IPS-NIHi7 (cell line): Measurements from ENCODE around the gene MMEL1.
A peak's percentile ranks its signal among the peaks of the same experiment; 100 is the strongest.

ENCODE experiments used
- DNase-seq: peaks from one replicate; pipeline ENCODE4 v3.0.0; 2012; ENCODE audit warnings: mixed read lengths; ENCODE audit errors: extremely low spot score

MMEL1 gene

DNA sequence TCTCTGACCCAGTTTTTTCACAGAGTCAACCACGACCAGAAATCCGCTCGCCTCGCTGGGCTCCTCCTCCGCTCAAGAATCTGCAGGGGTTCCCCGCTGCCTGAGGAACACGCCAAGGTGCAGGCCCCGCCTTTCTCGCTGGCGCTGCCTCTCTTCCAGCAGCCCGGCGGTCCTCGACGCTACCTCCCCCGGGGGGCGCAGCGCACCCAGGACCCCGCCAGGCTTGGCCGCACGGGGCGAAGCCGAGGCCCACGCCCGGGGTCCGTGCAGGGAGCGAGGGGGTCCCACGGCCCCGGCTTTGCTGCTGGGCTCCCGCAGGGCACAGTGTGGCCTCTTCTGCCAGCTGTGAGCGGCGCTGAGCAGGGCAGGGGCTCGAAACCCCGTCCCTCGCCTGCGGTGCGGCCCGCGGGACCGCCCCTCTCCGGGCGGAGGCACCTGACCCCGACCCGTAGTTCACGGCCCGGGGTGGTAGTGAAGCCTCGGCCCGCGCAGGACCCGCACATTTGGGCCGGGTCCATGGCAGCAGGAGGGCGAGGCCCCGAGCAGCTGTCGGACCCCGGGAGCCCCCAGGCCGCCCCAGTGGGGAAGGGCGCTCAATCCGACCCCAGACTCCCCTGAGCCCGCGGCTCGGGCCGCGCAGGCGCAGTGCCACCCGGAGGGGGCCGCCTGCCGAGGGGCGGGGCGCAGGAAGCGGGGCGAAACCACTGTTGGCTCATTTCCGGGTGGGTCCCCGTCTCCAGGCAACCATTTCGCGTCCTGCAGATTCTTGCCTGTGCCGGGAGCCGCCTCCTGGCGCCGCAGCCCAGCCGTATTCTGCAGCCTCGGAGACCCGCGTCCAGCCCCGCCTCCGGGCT, 10.0 kb upstream of the MMEL1 start:
- DNase-seq = peak; percentile 100

DNA sequence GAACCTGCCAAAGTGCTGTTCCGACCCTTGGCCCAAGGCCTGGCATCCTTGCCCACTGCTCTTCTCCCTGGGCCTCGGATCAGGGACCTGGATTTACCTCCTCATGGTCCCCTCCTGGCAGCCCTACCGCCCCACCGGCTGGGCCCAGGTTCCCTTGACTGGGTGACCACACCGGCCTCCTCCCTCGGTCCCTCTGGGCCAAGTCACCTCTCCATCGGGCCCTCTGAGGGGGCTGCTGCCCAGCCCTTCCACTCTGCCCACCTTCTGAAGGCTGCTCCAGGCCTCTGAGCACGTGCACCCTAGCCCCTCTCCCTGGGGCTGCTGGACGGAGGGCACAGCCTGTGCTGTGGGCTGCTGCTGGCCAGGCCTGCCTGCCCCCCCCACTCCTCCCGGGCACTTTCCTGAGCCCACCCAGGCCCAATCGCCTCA, 9.3 kb upstream of the MMEL1 start:
- no peak for DNase-seq

DNA sequence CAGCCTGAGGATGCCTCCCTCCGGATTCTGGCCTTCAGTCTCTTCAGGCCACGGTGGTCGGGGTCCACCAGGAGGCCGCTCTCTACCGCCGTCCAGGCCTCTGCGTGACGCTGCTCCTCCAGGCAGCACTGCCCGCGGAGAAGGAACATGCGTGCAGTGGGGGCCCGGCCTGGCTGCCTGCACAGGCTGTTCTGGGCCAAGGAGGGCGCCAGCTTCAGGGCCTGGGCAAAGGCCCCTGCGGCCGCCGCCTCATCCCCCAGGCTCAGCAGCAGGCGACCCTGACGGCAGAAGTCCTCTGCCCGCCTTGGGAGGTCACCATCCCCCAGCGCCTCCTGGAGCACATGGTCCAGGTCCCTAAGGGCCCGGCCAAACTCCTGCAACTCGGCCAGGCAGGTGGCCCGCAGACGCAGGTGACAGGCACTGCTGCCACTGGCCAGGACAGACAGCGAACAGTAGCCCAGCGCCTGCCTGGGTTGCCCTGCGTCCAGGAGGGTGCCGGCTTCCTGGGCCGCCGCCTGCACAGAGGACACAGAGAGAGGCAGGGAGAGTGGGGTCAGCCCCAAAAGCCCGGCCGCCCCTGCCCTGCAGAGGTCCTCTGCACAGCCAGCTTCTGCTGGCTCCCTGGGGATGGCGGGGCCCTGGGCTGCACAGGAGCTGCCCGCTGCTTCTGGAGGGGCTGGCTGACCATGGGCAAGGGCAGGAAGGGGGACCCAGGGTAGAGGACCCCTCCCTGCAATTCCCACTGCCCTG, 8.7 kb upstream of the MMEL1 start:
- no peak for DNase-seq

DNA sequence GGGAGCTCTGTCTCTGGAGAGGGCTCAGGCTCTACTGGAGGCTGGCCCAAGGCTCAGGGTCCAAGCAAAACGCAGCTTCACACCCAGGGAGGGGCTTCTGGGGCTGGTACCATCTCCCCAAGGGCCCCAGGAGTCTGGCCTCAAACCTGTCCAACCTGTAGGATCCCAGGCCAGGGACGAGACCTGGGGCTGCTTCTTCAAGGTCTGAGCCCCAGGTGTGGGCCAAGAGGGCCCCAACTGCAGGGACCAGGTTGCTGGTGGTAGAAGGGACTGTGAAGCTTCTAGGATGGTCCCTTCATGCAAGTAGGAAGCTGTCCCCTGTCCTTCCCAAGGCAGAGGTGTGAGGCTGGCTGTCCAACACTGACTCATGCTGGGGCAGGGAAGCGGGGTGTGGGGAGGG, 7.8 kb upstream of the MMEL1 start:
- no peak for DNase-seq

DNA sequence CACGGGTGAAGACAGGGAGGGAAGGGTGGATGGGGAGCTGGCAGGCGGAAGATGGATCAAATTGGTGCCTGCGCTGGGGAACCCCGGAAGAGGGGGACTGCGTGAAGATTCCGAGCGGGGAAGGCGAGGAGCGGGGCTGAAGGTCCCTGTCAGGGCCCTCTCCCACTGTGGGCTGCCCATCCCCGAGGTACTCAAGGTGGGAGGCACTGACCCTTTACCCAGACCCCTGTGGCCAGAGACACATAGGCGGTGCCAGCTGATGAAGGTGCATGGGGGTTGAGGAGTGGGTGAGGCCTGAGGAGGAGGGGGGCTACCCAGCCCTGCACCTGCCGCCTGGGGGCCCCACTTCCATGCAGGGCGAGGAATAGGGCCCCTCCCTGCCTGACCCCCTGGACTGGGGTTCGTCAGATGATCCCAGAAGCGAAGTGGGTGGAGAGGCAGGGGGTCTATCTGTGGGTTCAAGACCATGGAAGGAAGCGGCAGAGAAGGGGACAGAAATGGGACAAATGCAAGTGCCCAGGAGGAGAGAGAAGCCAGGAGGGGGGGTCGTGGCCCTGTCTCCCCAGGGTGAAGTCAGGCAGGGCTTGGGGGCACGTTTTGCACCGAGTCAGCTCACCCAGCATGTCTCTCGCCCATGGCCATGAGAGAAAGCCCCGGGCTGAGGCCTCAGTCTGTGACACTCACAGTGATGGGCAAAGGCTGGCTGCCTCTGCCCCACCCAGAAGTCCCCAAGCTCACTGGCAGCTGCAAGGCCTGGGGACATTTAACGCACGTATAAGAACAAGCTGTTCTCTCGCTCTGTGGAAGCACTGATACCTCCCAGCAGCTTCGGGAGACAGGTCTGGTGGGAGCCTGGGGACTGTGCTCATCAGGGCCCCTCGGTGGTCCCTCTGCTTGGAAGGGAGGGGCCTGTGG, 7.0 kb upstream of the MMEL1 start:
- no peak for DNase-seq

DNA sequence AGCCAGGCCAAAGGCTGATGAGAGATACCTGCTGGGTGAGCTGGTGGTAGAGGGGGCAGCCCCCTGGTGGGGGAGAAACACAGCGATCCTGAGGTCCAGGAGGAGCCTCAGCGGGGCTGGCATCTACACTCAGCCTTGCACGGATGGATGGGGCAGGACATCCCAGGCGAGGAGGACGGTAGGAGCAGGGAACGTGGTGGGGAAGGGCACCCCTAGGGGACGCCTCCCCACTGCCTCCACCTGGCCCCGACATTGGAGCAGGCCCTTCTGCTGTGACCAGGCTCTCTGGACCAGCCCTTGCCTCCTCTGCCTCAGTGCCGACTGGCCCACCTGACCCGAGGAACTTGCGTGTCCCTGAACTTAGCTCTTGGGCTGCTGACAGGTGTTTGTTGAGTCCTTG, 6.4 kb upstream of the MMEL1 start:
- no peak for DNase-seq

DNA sequence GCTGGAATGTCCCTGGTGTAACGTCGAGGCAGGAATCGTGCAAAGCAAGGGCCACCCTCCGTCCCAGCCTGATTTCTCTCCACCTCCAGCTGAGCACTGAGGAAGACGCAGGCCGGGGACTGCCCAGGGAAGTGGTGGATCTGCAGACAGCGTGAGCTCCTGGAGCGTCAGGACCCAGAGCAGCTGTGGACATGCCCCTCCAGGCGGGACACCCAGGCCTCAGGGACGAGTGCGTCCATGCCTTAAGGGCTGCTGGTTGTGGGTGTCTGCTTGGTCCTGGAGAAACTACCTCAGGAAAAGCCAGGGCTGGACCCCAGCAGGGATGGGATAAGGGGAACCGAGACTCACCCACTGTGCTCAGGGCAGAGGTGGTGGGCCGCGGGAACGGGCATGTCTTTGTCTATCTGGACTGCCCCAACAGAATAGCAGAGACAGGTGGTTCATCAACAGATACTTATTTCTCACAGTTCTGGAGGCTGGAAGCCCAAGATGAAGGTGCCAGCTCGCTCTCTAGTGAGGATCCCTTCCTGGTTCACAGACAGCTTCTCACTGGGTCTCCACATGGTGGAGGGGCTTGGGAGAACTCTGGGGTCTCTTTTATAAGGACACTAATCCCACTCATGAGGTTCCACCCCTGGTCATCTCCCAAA, 5.8 kb upstream of the MMEL1 start:
- DNase-seq = no peak

DNA sequence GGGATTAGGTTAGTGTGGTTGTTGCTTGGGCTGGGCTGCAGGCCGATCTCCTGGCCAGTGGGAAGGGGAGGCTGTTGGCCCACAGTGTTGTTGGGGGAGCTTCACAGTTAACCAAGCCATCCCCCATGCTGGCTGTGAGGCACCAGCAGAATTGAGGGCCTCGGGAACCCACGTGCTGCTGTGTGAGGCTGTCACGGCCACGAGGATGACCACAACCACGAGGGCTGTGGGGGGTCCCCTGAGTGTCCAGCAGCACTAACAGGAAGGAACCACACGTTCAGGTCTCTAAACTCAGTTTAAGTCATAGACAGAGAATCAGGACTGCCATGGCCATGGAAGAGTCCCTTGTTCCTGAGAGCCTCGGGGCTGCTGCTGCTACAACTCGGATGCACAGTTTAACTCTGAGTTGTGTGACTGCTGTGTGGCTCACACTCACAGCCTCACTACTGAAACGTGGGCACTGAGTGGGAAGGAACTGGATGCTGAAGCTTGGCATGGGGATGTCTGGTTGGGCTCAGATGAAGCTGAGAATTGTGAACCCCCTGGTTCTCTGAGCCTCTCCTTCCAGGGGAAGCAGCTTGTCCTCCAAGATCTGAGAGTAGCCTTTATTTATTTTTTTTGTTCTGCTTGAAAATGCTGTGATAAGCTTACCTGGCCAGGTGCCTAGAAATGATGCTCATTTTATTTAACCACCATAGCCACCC, 4.8 kb upstream of the MMEL1 start:
- no peak for DNase-seq

DNA sequence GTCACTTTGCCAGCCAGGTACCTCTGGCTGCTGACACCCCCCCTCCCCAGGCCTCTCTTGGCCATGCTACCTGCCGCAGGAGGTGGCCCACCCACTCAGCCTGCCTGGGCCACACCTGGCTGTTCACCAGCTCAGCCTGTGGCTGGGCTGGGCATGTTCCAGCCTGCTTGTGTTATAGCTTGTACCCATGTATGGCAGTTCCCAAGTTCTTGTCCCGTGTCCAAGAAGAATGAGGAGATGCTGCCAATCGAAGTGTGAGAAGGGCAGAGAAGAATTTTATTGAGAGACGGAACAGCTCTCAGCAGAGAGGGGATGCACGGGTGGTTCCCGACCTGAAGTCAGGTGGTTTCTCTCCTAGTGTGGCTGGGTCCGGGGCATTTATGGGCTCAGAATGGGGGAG, 3.9 kb upstream of the MMEL1 start:
- DNase-seq = no peak

DNA sequence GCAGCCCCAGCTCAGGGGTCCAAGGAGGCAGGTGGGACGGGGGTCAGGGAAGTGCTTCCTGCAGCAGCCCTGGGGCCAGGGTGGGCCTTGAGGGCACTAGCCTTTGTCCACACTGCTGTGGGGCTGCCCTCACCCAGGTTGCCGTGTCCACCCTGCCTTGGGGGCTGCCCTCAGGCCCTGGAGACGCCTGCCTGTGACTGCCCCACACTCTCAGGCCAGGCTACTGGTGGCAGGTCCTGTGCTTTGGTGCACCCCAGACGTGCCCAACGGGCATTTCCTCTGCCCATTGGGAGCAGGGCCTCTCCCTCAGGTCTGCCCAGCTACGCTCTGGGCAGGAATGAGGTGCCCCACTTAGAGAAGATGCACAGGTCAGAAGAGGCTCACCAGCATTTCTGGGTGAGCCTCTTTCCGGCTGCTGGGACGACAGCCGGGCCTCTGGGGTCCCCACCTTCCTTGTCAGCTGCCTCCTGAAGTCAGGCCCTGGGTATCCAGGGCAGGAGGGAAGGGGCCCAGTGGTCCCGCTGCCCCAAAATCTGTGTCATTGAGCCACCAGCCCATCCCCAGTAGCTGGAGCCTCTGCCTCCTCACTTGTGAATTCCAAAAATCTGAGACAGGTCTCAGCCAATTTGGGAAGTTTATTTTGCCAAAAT, 2.7 kb upstream of the MMEL1 start:
- DNase-seq = no peak

DNA sequence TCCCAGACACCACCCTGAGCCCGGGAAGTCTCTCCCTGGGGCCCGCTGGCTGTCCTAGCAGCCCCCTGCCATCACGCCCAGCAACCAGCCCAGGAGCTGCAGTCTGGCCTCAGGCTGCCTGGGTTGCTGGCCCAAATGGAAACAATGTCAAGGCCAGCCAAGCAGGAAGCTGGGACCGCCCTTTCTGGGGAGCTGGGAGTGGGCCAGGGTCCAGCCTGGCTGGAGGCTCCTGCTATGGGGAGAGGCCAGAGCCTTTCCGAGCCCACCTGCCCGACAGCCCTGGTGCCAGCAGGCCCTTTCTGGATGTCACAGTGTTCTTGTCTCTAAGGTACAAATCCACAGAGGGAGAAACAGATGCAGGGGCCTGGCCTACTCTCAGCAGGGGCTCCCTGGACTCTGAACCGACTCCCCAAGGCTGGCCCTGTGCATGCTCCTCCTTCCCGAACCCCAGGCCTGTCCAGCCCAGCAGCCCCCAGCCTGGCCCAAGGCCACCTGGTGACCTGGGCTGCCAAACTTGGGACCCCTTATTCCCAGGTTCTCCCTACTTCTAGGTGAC, 1.2 kb upstream of the MMEL1 start:
- no peak for DNase-seq

DNA sequence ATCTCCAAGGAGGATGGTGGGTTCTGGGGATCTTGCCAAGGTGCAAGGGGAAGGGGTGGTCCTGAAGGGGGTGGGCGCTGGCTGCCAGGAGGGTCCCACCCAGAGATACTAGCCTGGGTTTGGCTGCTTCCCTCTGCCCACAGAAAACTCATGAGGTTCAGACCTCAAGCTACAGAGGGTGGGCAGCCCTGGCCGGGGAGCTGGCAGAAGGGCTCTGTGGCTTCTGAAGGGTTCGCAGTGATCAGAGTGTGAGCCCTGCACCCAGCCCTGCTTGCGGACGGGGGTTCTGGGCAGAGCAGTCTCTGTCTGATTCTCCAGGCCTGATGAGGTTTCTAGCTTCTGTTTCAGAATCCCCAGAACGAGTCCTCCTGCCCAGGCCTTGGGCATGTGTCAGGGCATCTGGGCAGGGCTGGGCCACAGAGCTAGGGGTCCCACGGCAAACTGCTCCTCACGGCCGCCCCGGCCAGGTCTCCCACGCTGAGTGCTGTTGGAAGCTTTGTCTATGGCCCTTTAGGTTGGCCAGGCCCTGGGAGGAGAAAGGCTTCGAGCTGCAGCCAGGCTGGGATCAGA, 635 bp upstream of the MMEL1 start:
- DNase-seq = no peak

DNA sequence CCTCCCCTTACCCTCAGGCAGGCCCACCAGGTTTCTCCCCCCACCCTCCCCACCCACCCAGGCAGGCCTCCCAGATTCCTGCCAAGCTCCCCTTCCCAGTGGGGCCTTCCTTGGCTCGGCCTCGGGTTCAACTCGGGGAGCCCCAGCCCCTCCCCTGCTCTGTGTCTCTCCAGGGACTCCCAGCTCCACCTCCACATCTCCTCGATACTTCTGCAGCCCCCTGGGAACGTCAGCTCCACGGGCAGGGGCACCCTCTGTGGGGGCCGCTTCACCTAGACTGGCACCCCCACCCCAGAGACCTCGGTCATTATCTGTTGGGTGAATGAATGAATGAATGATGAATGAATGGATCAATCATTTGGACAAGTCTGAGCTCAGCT, 775 bp downstream of the MMEL1 start:
- DNase-seq = no peak

DNA sequence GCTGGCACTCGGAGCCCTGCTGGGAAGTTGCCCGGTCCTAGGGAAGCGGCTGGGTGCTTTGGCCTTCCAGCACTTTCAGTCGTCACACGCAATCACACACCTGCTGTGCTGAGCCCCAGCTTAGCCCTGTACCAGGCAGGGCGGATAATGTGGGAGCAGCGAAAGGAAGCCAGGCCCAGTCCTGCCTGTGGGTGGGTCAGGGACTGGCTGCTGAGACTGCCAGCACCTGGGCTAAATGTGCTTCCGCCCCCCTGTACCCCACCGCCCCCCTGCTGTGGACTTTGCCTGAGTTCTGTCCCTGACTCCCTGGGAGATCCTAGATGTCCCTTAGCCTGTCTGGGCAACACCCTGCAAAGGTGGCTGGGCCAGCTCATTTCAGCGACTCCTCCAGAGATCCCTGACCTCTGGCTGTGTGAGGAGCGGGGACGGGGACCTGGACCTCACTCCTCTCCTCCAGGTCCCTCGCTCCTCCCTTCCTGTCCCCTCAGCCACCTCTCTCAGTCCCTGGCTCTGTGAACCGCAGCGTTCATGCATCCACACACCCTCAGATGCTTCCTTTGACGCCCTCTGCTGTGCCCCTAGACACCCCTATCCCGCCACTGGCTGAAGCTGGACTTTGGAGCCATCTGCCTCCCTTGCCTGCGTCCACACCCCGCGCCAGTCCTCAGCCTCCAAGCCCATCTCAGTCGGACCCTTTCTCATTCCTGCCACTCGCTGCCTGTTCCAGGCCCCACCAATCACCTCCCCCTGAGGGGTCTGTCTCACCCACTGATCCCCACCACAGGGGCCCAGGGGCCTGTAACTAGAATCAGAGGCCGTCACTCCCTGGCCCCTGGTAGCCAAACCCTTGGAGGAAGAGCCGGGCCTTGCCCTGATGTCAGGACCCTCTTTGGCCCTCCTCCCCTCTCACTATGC, 1.4 kb downstream of the MMEL1 start:
- no peak for DNase-seq

DNA sequence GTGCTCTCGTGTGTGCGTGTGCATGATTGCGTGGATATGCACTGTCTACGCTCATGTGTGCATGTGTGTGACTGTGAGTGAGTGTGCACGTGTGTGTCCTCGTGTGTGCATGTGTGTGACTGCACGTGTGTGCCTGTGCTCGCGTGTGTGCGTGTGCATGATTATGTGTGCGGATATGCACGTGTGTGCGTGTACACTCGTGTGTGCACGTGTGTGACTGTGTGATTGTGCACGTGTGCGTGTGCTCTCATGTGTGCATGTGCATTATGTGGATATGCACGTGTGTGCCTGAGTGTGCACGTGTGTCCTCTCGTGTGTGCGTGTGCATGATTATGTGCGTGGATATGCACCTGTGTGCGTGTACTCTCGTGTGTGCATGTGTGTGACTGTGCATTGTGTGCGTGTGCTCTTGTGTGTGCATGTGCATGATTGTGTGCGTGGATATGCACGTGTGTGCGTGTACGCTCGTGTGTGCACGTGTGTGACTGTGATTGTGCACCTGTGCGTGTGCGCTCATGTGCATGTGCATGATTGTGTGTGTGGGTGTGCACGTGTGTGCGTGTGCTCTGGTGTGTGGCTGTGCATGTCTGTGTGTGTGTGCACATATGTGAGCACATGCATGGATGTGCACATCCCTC, 2.2 kb downstream of the MMEL1 start:
- DNase-seq = no peak

DNA sequence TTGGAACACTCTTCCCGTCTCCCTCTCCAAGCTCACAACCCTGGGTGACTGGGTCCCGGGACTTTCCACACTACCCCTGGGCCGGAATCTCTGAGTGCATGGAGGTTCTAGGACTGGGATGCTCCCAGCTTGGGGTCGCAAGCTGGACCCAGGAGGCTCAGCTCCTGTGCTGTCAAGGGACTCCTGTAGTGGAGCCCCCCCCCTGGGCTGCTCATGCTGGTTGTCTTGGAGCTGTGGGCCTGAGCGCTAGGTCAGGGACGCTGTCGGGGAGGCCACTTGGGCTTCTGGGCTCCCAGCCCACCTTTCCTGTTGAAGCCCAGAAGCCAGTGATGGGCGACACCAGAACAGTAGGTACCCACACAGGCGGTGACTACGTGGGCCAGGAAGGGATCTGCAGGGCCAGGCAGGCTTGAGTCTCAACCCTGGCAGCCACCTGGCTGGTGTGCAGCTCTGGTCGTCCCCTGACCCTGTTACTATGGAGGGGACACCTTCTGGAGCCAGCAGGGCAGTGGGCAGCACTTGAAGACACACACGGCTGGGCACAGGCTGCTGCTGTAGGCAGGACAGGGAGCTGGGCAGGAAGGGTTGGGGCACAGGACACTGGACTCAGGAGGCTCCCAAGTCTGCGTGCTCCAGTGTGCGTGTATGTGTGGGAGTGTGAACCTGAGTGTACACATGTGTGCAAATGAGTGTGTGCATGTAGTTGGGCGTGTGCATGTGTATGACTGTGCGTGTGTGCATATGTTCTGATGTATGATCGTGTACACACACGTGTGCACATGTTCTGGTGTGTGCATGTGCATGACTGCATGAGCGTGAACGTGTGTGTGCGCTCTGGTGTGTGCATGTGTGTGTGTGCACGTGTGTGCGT, 3.0 kb downstream of the MMEL1 start:
- no peak for DNase-seq

DNA sequence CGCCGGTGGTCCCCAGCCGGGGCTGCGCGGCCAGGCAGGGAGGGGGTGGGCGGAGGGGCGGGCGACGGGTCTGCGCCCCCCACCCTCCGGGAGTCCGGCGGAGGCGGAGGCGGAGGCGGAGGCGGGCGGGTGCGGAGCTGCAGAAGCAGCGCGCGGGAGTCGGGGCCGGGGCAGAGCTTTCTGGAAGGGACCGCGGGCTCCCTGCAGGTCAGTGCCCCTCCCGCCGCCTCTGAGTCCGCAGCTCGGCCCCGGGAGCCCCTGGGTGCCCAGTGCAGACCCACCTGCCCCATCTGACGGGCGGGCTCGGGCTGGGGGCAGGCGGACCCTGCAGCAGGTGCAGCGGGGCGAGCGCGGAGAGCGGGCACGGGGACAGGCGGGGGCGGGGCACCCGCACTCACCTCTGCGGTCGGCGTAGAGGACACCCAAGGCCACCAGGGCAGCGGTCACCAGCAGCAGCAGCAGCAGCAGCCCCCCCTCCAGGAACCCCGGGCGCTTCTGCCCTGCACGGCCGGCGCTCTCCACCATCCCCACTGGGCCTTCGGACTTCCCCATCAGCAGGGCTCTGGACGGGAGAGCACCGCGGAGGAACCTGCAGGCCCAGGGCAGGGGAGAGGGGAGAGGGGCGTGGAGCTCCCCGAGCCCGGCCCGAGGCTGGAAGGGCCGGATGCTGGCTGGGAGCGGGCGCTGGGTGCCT, 3.7 kb downstream of the MMEL1 start:
- no peak for DNase-seq
